MCF 10A (cell line): ENCODE measurements around the gene RYR1. TPM values are rescaled to one million over a fixed set of nuclear protein-coding genes. Genes with fewer than 3 reads are reported as not detected.

Source experiments
- BruUV-seq: library from RNA; stranded (reverse); fragments of 400-500 nt; replicated peaks from 2 replicates; lab custom pipeline; 2021; lab: Mats Ljungman, UMichigan
- CTCF ChIA-PET: fragments of 300-600 bp; sonication (Branson Sonifier 250); formaldehyde crosslinking; extraction: SDS; loops from one replicate; lab custom pipeline; 2021; ENCODE audit warnings: antibody characterized with exemption, inconsistent platforms; lab: Yijun Ruan, JAX
- POLR2A ChIA-PET: fragments of 300-600, 350-650 bp; sonication (Branson Sonifier 250); formaldehyde crosslinking; extraction: SDS; loops from one replicate; lab custom pipeline; 2020; ENCODE audit warnings: antibody characterized with exemption, inconsistent platforms; lab: Yijun Ruan, JAX
- DNase-seq: peaks from one replicate; pipeline ENCODE4 v3.0.0-alpha.2; 2018; ENCODE audit not compliant: unreplicated experiment
- H3K27ac Mint-ChIP-seq: one replicate; pipeline ENCODE4 v1.8.0; 2022; ENCODE audit warnings: mild to moderate bottlenecking, low read depth, mixed read lengths; ENCODE audit not compliant: unreplicated experiment
- H3K27me3 Mint-ChIP-seq: one replicate; pipeline ENCODE4 v1.8.0; 2022; ENCODE audit warnings: mixed read lengths; ENCODE audit not compliant: insufficient read depth, unreplicated experiment
- H3K36me3 Mint-ChIP-seq: one replicate; pipeline ENCODE4 v1.8.0; 2022; ENCODE audit warnings: mild to moderate bottlenecking, moderate library complexity, mixed read lengths; ENCODE audit not compliant: insufficient read depth, unreplicated experiment
- H3K4me1 Mint-ChIP-seq: one replicate; pipeline ENCODE4 v1.8.0; 2022; ENCODE audit warnings: mixed read lengths; ENCODE audit not compliant: insufficient read depth, unreplicated experiment
- H3K4me3 Mint-ChIP-seq: one replicate; pipeline ENCODE4 v1.8.0; 2022; ENCODE audit warnings: mild to moderate bottlenecking, moderate library complexity, mixed read lengths; ENCODE audit not compliant: unreplicated experiment
- H3K9me3 Mint-ChIP-seq: one replicate; pipeline ENCODE4 v1.8.0; 2022; ENCODE audit warnings: mixed read lengths; ENCODE audit not compliant: unreplicated experiment
- intact Hi-C: fragments of 100-400 bp; cut with micrococcal nuclease; formaldehyde crosslinking; loops from 2 replicates; pipeline ENCODE4 v1.14.1; 2022
- total RNA-seq: library from RNA; stranded (reverse); gene quantifications from 2 replicates; pipeline ENCODE4 v1.2.3, GENCODE V29; 2022
- TF ChIP-seq, protein P1 (sequence below): fragments of 200-600 bp; IDR thresholded peaks from one replicate; pipeline ENCODE4 v1.8.0; 2022; ENCODE audit warnings: antibody characterized with exemption, mild to moderate bottlenecking; ENCODE audit not compliant: unreplicated experiment

RYR1 gene
- total RNA-seq, 1 experiment from 2014 or later, result 0.28 TPM

DNA sequence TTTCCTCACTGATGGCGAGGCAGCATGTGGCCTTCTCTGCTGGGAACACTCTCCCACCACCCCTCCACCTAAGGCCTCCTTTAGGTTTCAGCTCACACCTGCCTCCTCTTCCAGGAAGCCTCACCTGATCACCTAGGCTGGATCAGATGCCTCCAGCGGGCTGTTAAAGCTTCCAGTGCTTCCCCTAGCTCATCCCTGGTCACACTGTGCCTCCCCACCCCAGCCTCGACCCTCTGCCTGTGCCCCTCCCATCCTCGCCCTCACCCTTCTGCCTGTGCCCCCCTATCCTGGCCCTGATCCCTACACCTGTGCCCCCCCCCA lies 150.5 kb downstream of the RYR1 start:
- intact Hi-C loops, result no loop called here
- H3K4me1 Mint-ChIP-seq, result peaks cover 8% of the 10 kb centered on the region
- no TSS peak for BruUV-seq
- POLR2A ChIA-PET, result interaction anchor here (0.6 kb wide), 1 partner anchor 20 kb away, joined by 4 read pairs; no protein-coding TSS in a partner anchor
- H3K27me3 Mint-ChIP-seq, result no peaks in the 10 kb centered on the region
- H3K27ac Mint-ChIP-seq, result no peak overlapping the region
- no peaks in the 10 kb centered on the region for H3K9me3 Mint-ChIP-seq
- peaks cover 6% of the 10 kb centered on the region for H3K36me3 Mint-ChIP-seq
- no peak overlapping the region for H3K4me3 Mint-ChIP-seq
- no peak for DNase-seq
- TF ChIP-seq, protein P1, sequence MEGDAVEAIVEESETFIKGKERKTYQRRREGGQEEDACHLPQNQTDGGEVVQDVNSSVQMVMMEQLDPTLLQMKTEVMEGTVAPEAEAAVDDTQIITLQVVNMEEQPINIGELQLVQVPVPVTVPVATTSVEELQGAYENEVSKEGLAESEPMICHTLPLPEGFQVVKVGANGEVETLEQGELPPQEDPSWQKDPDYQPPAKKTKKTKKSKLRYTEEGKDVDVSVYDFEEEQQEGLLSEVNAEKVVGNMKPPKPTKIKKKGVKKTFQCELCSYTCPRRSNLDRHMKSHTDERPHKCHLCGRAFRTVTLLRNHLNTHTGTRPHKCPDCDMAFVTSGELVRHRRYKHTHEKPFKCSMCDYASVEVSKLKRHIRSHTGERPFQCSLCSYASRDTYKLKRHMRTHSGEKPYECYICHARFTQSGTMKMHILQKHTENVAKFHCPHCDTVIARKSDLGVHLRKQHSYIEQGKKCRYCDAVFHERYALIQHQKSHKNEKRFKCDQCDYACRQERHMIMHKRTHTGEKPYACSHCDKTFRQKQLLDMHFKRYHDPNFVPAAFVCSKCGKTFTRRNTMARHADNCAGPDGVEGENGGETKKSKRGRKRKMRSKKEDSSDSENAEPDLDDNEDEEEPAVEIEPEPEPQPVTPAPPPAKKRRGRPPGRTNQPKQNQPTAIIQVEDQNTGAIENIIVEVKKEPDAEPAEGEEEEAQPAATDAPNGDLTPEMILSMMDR, result no peak
- CTCF ChIA-PET, result interaction anchor here (0.7 kb wide), 1 partner anchor 14 kb away, joined by 3 read pairs; no protein-coding TSS in a partner anchor

DNA sequence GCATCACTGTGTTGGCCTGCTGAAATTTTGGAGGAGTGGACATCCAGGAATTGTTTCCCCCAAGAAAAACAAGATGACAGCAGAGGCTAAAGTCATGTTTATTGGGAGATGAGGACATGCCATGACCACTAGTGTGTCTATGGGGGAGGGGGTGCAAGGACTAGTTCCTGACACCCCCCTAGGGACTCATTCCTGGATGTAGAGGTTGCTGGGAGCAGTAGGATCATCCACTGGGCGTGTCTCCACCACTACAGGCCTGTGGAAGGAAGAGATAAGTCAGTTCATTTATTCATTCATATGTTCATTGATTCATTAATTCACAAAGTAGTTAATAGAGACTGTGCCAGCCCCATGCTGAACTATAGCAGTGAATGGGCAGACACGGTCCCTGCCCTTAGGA lies 154.1 kb downstream of the RYR1 start:
- H3K4me1 Mint-ChIP-seq, result no peaks in the 10 kb centered on the region
- intact Hi-C loops, result no loop called here
- POLR2A ChIA-PET, result interaction anchor here (1.3 kb wide), 1 partner anchor 31 kb away, joined by 4 read pairs; no protein-coding TSS in a partner anchor
- H3K4me3 Mint-ChIP-seq, result no peak overlapping the region
- no peak overlapping the region for H3K27ac Mint-ChIP-seq
- peaks cover 4% of the 10 kb centered on the region for H3K36me3 Mint-ChIP-seq
- no peaks in the 10 kb centered on the region for H3K9me3 Mint-ChIP-seq
- DNase-seq, result no peak
- CTCF ChIA-PET, result no interaction called here
- no peaks in the 10 kb centered on the region for H3K27me3 Mint-ChIP-seq
- no TSS peak for BruUV-seq
- TF ChIP-seq, protein P1, result no peak

DNA sequence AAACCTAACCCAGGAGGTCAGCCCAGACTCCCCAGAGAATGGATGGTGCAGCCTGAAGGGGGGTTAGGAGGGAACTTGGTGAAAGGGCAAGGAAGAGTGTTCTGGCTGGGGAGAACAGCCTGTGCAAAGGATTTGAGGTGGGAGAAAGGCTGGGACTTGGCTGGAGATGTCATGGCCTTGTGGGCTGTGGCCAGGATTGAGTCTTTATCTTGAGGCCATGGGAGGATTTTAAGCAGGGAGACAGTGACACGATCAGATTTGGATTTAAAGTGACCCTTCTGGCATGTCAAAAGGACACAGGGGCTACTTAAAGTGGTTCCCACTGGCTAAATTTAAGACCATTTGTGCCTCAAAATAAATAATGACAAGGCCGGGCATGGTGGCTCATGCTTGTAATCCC lies 154.6 kb downstream of the RYR1 start:
- POLR2A ChIA-PET, result interaction anchor here (1.9 kb wide), 1 partner anchor 8 kb away, joined by 7 read pairs; no protein-coding TSS in a partner anchor
- intact Hi-C loops, result no loop called here
- TF ChIP-seq, protein P1, result no peak
- no peak overlapping the region for H3K27ac Mint-ChIP-seq
- no peaks in the 10 kb centered on the region for H3K36me3 Mint-ChIP-seq
- CTCF ChIA-PET, result no interaction called here
- H3K9me3 Mint-ChIP-seq, result no peaks in the 10 kb centered on the region
- no peak for DNase-seq
- no peak overlapping the region for H3K4me3 Mint-ChIP-seq
- no peaks in the 10 kb centered on the region for H3K27me3 Mint-ChIP-seq
- no peaks in the 10 kb centered on the region for H3K4me1 Mint-ChIP-seq
- BruUV-seq, result no TSS peak

DNA sequence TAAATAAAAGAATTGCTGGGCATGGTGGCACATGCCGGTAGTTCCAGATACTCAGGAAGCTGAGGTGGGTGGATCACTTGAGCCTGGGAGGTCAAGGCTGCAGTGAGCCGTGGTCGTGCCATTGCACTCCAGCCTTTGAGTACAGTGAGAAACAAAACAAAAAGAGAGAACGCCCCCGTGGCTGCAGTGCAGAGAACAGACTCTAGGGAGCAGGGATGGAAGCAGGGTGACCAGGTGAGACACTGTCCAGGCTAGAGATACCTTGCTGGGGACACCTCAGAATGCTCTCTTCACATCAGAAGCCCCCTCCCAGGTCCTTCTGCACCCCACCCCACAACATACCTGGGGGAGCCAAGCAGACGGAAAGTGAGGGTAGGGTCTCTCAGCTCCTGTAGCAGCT lies 159.4 kb downstream of the RYR1 start:
- ChIA-PET POLR2A (no interaction called here), CTCF (interaction anchor here (2.2 kb wide), 1 partner anchor 42 kb away, joined by 6 read pairs; no protein-coding TSS in a partner anchor)
- TF ChIP-seq, protein P1, result no peak
- Mint-ChIP-seq H3K27ac (no peak overlapping the region), H3K4me1 (no peaks in the 10 kb centered on the region), H3K4me3 (no peak overlapping the region), H3K36me3 (no peaks in the 10 kb centered on the region), H3K27me3 (no peaks in the 10 kb centered on the region), H3K9me3 (no peaks in the 10 kb centered on the region)
- DNase-seq, result no peak
- BruUV-seq, result no TSS peak
- intact Hi-C loops, result no loop called here
